NCI-H1694 (cell line): Measurements from ENCODE around the gene PATL1.
"Not testable (repeated sequence)": the region's sequence is repeated elsewhere in the genome, so short reads cannot be mapped to it uniquely, and the experiment has no call there.

Experiments
- DNase-seq: peaks from one replicate; lab custom pipeline; 2025; lab: John Stamatoyannopoulos, UW

Gene PATL1

DNA sequence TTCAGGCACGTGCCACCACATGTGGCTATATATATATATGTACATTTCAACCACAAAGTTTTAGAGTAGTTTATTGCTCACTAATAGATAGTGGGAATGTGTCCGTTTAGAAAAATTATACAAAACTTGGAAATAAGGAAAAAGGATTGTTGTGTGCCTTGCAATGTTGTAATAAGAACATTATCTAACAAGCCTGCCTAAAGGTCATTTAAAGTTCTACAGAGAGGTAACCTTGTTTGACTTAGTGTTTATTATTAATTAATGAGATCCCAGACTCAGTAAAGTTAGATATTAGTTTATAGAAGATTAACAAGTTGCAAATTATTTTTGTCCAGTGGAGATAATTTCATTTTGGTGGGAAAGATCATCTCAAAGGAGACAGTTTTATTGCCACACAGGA is 5.5 kb upstream of the PATL1 start:
- no peak for DNase-seq

GRCh38 chr11:59673291-59673690 is 4.5 kb upstream of the PATL1 start:
- DNase-seq, result no peak

DNA sequence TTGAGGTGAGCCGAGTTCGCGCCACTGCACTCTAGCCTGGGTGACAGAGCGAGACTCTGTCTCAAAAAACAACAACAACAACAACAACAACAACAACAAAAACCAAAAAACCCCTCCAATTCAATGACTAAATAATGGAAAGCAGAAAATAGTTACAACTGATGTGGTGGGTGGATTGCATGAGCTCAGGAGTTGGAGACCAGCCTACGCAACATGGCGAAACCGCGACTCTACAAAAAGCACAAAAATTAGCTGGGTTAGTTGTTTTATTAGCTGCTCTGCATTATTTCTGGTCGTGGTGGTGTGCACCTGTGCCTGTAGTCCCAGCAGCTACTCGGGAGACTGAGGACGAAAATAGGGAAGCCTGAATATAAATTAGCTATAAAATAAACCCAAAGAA is 2.6 kb upstream of the PATL1 start:
- no peak for DNase-seq

GRCh38 chr11:59669611-59670009 is 773 bp upstream of the PATL1 start:
- DNase-seq, result no peak

DNA sequence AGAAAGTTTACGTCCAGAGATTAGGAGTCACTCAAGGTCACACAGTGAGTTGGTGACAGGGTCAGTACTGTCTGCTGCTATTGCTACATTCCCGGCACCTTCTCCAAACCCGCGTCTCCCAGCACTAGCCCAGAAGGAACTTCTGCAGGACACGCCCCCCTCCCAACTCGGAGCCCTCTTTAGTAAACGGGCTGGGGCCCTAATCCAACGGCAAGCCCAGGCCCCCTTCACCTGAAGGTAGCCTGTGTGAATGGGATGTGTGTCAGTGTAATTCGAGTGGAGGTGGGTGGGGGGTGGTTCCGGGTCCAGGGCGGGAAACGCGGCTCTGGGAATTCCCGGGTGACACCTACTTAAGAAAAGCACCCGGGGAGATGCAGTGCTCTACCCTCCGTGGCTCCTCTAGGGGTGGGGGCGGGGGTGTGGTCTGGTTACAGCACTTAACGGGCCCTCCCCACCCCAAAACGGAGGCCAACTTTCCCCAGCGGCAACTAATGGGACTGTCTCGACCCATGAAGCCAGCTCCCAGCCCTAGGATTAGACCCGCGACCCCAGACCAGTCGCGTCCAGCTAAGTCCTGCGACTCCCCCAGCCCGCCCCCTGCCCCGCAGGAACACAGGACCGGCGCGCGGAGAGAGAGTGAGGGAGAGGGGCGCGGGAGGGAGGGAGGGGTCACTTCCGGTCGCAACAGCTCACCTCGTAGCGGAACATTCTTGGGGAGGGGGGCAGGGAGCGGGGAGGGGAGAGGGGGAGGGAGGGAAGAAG is 468 bp downstream of the PATL1 start:
- no peak for DNase-seq

- no peak for DNase-seq
Measured at GRCh38 chr11:59667812-59668187, 1.0 kb downstream of the PATL1 start.

DNA sequence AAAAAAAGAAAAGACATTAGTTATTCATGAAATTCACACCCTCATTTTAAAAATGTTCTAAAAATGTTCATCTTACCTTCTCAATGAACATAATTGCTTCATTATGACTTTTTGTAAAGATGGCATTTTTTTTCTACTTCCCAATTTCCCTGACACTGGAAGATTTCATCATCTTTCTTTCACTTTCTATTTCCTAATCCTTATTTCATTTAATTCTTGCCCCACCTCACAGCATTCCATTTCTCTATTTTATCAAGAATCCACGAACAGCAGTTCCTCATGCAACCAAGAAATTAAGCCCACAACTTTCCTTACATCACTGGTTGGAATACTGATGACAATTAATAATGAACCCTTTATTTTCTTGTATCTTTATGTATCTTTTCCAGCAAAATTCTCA is 1.9 kb downstream of the PATL1 start:
- no peak for DNase-seq

- no peak for DNase-seq
Measured at GRCh38 chr11:59660621-59661020, 8.2 kb downstream of the PATL1 start.

DNA sequence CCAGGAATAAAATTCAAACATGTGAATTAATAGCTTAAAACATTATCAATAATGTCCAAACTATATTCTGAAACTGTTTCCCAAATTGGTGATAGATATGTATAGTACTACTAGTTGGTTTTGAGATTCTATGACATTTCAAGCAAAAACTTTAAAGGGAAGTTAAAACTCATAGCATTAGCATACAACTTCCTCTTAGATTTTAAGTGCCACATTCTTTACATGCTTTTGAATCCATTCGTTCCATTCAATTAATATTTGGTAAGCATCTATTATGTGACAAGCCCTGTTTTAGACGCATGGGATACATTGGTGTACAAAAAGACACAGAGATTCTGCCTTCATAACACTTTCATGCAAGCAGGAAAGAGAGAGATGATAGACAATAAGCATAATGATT is 8.9 kb downstream of the PATL1 start:
- DNase-seq, result no peak

DNA sequence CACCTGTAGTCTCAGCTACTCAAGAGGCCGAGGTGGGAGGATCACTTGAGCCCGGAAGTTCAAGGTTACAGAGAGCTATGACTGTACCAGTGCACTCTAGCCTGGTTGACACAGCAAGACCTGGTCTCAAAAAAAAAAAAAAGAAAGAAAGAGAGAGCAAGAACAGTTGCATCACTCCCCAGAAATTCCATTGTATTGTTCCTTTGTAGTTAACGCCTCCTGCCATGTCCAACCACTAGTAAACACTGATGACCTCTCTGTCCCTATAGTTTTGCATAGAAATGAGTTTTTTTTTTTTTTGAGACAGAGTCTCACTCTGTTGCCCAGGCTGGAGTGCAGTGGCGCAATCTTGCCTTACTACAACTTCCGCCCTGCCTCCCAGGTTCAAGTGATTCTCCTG is 10.8 kb downstream of the PATL1 start:
- no peak for DNase-seq

- no peak for DNase-seq
Measured at GRCh38 chr11:59654893-59655292, 13.9 kb downstream of the PATL1 start.

GRCh38 chr11:59647245-59647980 is 21.4 kb downstream of the PATL1 start:
- DNase-seq, result no peak

- no peak for DNase-seq
Measured at GRCh38 chr11:59644528-59644927, 24.3 kb downstream of the PATL1 start.

GRCh38 chr11:59643390-59643789 is 25.4 kb downstream of the PATL1 start:
- DNase-seq, result no peak

DNA sequence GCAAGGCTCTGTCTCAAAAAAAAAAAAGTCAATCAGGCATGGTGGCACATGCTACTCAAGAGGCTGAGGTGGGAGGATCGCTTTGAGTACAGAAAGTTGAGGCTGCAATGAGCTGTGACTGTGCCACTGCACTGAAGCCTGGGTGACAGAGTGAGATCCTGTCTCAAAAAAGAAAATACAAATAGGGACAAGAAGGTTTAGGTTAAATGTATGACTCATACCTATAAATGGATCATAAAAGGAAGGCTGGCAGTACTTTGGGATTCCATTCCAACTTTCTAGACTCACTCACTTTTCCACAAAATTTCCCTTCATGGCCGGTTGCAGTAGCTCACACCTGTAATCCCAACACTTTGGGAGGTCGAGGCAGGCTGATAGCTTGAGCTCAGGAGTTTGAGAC is 27.7 kb downstream of the PATL1 start:
- DNase-seq, result no peak

DNA sequence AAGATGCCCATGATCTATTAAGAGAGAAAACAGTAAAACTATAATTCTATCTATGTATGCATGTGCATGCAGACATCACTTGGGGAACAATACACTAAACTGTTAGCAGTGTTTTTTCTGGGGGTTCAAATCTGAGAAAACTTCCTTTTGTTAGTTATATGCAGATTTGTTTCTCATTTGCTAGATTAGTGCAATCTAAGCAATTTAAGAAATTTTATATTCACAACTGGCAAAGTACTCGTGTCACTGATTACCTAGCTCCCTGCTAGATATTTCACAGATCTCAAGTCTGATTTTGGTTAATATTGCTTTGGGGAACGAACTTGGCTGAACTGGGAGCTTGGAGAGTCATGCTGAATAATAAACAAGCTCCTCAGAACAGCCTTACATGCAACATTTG is 38.3 kb downstream of the PATL1 start:
- no peak for DNase-seq

DNA sequence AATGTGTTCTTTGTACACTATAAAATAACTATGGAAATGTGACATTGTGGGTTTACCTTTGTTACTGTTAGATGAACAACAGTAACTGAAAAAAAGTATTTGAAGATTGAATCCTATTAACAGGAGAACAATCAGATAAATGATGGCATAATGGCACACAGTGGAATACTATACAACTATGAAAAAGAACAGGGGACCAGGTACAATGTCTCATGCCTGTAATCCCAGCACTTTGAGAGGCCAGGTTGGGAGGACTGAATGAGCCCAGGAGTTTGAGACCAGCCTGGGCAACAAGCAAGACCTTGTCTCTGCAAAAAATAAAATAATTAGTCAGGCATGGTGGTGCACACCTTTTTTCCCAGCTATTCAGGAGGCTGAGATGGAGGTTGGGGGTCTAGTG is 38.8 kb downstream of the PATL1 start:
- no peak for DNase-seq

DNA sequence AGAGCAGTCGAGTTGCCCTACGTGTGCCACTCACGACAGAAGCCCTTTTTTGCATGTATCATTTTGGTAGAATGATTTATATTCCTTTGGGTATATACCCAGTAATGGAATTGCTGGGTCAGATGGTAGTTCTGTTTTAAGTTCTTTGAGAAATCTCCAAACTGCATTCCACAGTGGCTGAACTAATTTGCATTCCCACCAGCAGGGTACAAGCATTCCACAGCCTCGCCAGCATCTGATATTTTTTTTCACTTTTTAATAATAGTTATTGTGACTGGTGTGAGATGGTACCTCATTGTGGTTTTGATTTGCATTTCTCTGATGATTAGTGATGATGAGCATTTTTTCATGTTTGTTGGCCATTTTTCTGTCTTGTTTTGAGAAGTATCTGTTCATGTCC is 41.9 kb downstream of the PATL1 start:
- not testable (repeated sequence) for DNase-seq

- no peak for DNase-seq
Measured at GRCh38 chr11:59625703-59626102, 43.1 kb downstream of the PATL1 start.

GRCh38 chr11:59617876-59618275 is 51.0 kb downstream of the PATL1 start:
- DNase-seq, result no peak

DNA sequence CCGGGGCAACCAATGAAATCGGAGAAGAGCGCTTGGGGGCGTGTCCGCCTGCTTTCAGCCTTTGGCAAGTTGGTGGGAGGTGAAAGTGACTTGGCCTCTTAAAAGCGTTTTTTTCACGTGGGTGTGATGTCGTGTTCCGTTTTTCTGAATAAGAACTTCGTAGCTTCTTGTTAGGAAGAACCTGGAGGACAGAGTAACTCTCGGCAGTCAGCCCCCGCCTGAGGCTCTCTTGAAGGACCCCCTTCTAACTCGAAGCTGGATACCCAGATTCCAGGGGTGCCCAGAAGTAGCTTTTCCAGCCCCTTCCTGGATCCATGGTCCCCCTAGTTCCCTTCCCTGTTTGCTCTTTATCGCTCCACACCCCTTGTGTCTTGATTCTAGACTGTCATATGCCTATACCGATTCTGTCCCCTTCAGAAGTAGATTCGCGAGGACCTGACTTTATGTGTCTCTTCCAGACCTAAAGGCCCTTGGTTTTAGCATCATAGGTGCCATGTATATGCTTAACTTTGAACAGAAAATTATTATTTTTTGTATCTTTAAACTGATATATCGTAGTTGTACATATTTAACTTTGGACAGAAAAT is 52.3 kb downstream of the PATL1 start:
- DNase-seq, result no peak

DNA sequence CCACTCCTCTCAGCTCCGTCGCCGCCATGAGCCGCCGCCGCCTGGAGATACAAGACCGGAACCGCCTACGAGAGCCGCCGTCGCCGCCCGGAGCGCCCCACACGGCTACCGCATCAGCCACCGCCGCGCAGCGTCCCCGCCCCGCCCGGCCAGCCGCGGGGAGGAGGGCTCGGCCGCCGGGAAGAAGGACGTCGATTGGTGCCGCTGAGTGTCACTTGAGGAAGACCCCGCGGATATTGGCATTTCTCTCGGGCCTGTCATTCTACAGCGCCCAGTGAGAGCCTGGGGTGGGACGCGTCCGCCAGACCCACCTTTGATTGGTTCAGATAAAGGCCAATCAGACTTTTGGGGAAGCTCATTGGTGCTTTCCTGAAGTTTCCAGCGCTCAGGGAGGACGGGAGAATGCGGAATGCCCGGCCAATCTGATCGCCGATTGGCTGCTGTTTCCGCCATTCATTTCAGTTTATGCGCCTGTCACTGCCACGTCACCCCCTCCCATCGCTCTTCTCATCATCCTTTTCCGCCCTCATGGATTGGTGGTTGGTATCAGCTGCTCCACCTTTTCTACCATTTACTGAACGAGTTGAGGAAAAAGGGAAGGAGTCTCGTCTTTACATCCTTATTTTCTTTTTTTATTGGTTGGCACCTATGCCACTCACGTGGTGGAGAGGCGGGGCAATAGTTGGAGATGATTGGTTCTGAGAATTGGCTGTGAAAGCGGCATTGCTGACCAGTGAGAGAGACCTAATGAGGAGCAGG is 53.0 kb downstream of the PATL1 start, which contains the start of gene OSBP:
TSS of gene OSBP (minus strand) at position 138 of the 759 bp plus-strand sequence. CDS start at position 28, 110 bp downstream.
- peak; percentile 99 for DNase-seq
